Upper lobe of left lung (tissue), 4 donors: ENCODE results near the gene RERE.

Source experiments
- CTCF ChIP-seq, 6 experiments: fragments of 450-650 bp in 4 of 6; fragments of 200-600 bp in 2 of 6; sonication (generic) in 2 of 6; IDR thresholded peaks; one replicate each; pipeline ENCODE4 v1.5.1; 2016 to 2019; ENCODE audit warnings: antibody characterized with exemption in 6 of 6
- EP300 ChIP-seq, 4 donors: sonication (generic); formaldehyde crosslinking; IDR thresholded peaks; one replicate each; pipeline ENCODE4 v1.5.1; 2017; ENCODE audit warnings: antibody characterized with exemption in 4 of 4, control low read depth in 2 of 4
- POLR2A ChIP-seq, 4 donors: fragments of 450-650 bp; IDR thresholded peaks; one replicate each; pipeline ENCODE4 v1.5.1; 2016 to 2017; ENCODE audit warnings: antibody characterized with exemption in 4 of 4, mild to moderate bottlenecking in 2 of 4

- TF ChIP-seq CTCF (IDR thresholded peaks at IDR 0.05) (peak in 5 of 6 experiments; percentile 26 to 62 (median 55)), EP300 (IDR thresholded peaks at IDR 0.05) (no peak), POLR2A (IDR thresholded peaks at IDR 0.05) (peak in 3 of 4 donors; percentile 56 to 84 (median 78))
Measured at GRCh38 chr1:8702850-8703810, 114.3 kb downstream of the RERE start.
